ENCODE data around the gene MIEN1.

The MIEN1 gene

DNA sequence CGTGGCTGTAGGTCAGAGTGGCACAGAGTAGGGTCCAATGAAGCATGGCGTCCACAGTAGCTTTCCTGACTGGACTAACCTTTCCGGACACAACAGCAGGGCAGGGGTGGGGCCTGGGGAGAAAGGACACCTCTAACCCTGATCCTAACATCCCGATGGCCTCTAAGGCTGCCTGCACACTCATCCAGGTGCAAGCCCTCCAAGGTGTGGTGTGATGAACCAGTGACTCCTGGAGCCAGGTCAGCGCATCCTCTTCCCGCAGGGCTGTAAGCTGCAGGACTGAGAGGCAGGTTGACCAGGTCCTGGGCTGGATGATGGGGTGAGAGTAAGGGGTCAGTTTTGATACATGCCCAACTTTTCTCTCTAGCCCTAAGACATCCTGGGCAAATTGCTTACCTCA lies 33.6 kb downstream of the MIEN1 start:
- DNase-seq, result no peak

DNA sequence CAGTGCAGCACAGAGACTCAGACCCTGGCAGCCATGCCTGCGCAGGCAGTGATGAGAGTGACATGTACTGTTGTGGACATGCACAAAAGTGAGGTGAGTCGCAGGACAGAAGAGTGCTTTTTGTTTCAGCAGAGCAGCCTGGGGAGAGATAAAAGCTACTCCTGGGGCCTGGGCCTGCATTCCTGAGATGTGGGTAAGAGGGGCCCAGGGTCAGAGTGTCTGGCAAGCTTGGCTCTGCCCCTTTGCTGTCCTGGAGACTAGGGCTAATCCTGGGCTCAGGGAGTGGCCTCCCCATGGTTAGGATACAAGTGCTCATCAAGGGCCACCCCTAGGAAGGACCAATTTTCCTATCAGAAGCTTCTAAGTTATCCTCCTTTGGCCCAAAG lies 35.2 kb downstream of the MIEN1 start:
- DNase-seq, result no peak

- no peak for DNase-seq
Measured at GRCh38 chr17:39694593-39694992, 35.7 kb downstream of the MIEN1 start.

- peak in 2 of 3 experiments; percentile 36 to 55 for DNase-seq
Measured at GRCh38 chr17:39688945-39689344, 41.4 kb downstream of the MIEN1 start.

DNA sequence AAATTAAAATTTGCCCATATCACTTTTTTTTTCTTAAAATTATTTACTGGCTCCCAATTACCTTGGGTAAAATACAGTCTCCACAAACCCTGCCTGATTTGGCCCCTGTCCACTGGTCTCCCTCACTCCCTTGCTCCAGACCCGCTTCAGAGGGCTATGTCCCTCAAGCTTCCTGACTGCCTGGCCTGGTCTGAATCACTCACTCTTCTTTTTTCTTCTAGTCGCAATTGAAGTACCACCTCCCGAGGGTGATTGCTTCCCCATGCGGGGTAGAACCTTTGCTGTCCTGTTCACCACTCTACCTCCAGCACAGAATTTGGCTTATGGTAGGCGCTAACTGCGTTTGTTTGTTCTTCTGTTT lies 41.9 kb downstream of the MIEN1 start:
- peak in 2 of 3 experiments; percentile 37 to 67 for DNase-seq

- DNase-seq, result peak; percentile 90 to 97 (median 96)
Measured at GRCh38 chr17:39687546-39688474, 42.5 kb downstream of the MIEN1 start, which contains the start of gene PGAP3. Gene PGAP3 (minus strand): TSS chr17:39688057. CDS start chr17:39688014, 43 bp downstream.

DNA sequence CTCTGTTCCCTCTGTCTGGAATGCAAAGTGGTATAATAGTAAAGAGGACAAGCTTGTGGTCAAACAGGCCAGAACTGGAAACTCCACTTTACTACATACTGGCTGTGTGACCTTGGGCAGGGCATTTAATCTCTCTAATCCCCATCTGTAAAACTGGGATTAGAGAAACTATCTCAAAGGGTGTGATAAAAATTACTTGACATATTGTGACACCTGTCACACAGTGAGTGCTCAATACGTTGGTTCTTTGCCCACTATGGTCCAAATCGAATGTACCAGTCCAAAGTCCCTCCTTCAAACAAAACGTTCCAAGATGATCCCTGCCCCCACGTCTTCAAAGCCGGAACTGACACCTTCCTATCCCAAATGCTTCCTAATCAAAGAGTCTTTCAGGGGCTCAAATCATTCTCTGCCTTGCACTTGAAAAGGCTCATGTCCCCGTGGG lies 43.2 kb downstream of the MIEN1 start:
- no peak for DNase-seq

GRCh38 chr17:39684369-39685192 lies 45.8 kb downstream of the MIEN1 start:
- DNase-seq, result no peak

GRCh38 chr17:39683295-39683939 lies 46.9 kb downstream of the MIEN1 start:
- no peak for DNase-seq

- DNase-seq, result no peak
Measured at GRCh38 chr17:39679521-39680192, 50.7 kb downstream of the MIEN1 start.
